Measurements from ENCODE around the gene STXBP4. TPM values are rescaled to one million over a fixed set of nuclear protein-coding genes. Genes with fewer than 3 reads are reported as not detected.

Gene STXBP4
- total RNA-seq, 1 experiment from 2014 or later, result 13.6 TPM

DNA sequence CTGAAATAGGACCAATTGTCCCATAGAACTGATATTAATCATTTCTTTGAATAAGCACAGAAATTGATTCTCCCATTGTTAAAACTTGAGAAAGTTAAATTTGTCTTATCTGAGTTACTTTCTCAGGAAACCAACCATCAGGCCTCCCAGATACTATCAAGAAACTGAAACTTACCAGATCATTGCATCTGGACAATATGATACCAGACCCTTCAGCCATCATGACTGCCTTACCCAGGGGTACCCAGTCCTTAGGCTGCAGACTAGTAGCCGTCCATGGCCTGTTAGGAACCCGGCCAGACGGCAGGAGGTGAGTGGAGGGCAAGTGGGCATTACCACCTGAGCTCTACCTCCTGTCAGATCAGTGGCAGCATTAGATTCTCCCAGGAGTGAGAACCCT lies 7.8 kb downstream of the STXBP4 start:
- H3K4me3 ChIP-seq (replicated peaks in 1 of 2; ENCODE audit: low read depth in 1 of 2, low read length in 2 of 2), result no peak overlapping the region
- intact Hi-C loops (cut with micrococcal nuclease), result no loop called here
- DNase-seq (ENCODE audit: low read depth, low spot score) (no peak), ATAC-seq (no peak)
- H3K4me1 ChIP-seq (ENCODE audit: control insufficient read depth in 1 of 2, insufficient read depth in 2 of 2, low read length in 2 of 2), result no peaks in the 10 kb centered on the region
- no peak overlapping the region for H3K27ac ChIP-seq (ENCODE audit: low read depth, low read length)
- H3K36me3 ChIP-seq (ENCODE audit: control insufficient read depth in 1 of 2, insufficient read depth in 2 of 2, low read length in 2 of 2), result no peaks in the 10 kb centered on the region
- H4K20me1 ChIP-seq (ENCODE audit: insufficient read depth), result no peaks in the 10 kb centered on the region
- H3K79me2 ChIP-seq (ENCODE audit: insufficient read depth, low read length), result peaks cover 32% of the 10 kb centered on the region
- ChIA-PET POLR2A (no interaction called here), RAD21 (ENCODE audit: low non-redundant PET in 1 of 2, low total read pairs in 2 of 2, uncharacterized antibody in 2 of 2, unreplicated experiment in 2 of 2) (no interaction called here), CTCF (no interaction called here)
- no TSS peak for BruUV-seq (replicated peaks)
- no peak overlapping the region for H3K4me2 ChIP-seq (ENCODE audit: low read length)
- no peak overlapping the region for H2AFZ ChIP-seq (ENCODE audit: low read depth, low read length, poor library complexity, severe bottlenecking)
- TF ChIP-seq EZH2phosphoT487 (IDR thresholded peaks at IDR 0.05; ENCODE audit: borderline replicate concordance) (no peak), YY1 (IDR thresholded peaks at IDR 0.05; ENCODE audit: extremely low read depth, insufficient replicate concordance, low read depth, low read length) (no peak), TCF7L2 (IDR thresholded peaks at IDR 0.05; ENCODE audit: borderline replicate concordance, extremely low read depth, insufficient read depth, insufficient read length) (no peak), POLR2A (IDR thresholded peaks at IDR 0.05; ENCODE audit: borderline replicate concordance, extremely low read depth, insufficient read depth, insufficient read length) (no peak), ELF1 (IDR thresholded peaks at IDR 0.05; ENCODE audit: borderline replicate concordance, low read depth) (no peak), EGR1 (IDR thresholded peaks at IDR 0.05; ENCODE audit: low read depth) (no peak), POLR2AphosphoS5 (IDR thresholded peaks at IDR 0.05; ENCODE audit: low read depth, low read length) (no peak), MAX (IDR thresholded peaks at IDR 0.05) (no peak), JUND (IDR thresholded peaks at IDR 0.05) (no peak), ATF3 (IDR thresholded peaks at IDR 0.05) (no peak), FOSL1 (IDR thresholded peaks at IDR 0.05; ENCODE audit: low read depth) (no peak), SIN3A (IDR thresholded peaks at IDR 0.05; ENCODE audit: low read depth) (no peak)
- TF ChIP-seq, protein P1, sequence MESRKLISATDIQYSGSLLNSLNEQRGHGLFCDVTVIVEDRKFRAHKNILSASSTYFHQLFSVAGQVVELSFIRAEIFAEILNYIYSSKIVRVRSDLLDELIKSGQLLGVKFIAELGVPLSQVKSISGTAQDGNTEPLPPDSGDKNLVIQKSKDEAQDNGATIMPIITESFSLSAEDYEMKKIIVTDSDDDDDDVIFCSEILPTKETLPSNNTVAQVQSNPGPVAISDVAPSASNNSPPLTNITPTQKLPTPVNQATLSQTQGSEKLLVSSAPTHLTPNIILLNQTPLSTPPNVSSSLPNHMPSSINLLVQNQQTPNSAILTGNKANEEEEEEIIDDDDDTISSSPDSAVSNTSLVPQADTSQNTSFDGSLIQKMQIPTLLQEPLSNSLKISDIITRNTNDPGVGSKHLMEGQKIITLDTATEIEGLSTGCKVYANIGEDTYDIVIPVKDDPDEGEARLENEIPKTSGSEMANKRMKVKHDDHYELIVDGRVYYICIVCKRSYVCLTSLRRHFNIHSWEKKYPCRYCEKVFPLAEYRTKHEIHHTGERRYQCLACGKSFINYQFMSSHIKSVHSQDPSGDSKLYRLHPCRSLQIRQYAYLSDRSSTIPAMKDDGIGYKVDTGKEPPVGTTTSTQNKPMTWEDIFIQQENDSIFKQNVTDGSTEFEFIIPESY (IDR thresholded peaks at IDR 0.05; ENCODE audit: extremely low read depth, insufficient replicate concordance, low read length), result no peak
- TF ChIP-seq, protein P2, sequence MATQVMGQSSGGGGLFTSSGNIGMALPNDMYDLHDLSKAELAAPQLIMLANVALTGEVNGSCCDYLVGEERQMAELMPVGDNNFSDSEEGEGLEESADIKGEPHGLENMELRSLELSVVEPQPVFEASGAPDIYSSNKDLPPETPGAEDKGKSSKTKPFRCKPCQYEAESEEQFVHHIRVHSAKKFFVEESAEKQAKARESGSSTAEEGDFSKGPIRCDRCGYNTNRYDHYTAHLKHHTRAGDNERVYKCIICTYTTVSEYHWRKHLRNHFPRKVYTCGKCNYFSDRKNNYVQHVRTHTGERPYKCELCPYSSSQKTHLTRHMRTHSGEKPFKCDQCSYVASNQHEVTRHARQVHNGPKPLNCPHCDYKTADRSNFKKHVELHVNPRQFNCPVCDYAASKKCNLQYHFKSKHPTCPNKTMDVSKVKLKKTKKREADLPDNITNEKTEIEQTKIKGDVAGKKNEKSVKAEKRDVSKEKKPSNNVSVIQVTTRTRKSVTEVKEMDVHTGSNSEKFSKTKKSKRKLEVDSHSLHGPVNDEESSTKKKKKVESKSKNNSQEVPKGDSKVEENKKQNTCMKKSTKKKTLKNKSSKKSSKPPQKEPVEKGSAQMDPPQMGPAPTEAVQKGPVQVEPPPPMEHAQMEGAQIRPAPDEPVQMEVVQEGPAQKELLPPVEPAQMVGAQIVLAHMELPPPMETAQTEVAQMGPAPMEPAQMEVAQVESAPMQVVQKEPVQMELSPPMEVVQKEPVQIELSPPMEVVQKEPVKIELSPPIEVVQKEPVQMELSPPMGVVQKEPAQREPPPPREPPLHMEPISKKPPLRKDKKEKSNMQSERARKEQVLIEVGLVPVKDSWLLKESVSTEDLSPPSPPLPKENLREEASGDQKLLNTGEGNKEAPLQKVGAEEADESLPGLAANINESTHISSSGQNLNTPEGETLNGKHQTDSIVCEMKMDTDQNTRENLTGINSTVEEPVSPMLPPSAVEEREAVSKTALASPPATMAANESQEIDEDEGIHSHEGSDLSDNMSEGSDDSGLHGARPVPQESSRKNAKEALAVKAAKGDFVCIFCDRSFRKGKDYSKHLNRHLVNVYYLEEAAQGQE (IDR thresholded peaks at IDR 0.05; ENCODE audit: low read depth), result no peak
- H3K9me3 ChIP-seq (ENCODE audit: control insufficient read depth in 1 of 2, insufficient read depth in 1 of 2, low read depth in 1 of 2, low read length in 2 of 2), result no peaks in the 10 kb centered on the region
- H3K9ac ChIP-seq (ENCODE audit: low read length), result no peak overlapping the region
- no peaks in the 10 kb centered on the region for H3K27me3 ChIP-seq (ENCODE audit: insufficient read depth, low read length)
- no peaks in the 10 kb centered on the region for H3K9me2 ChIP-seq (ENCODE audit: insufficient read depth)
